Stimulated activated naive CD8-positive, alpha-beta T cell treated with anti-CD3 and anti-CD28 coated beads, Interleukin-15, Interleukin-2, amounts not matched to agents 100 U/mL and 50 U/mL, for 24 hours (primary cell): ENCODE data around the gene C2CD2.

Source experiments
- ATAC-seq: fragments of 150-1000 bp; cut with Tn5 transposase; one replicate; pipeline ENCODE4 v1.10.0; 2021
- DNase-seq: peaks from one replicate; pipeline ENCODE4 v3.0.0; 2021

C2CD2 gene

GRCh38 chr21:41865002-41865777 lies 88.6 kb downstream of the C2CD2 start:
- peak; percentile 58 for ATAC-seq
- no peak for DNase-seq

GRCh38 chr21:41864311-41865001 lies 89.4 kb downstream of the C2CD2 start:
- ATAC-seq (no peak), DNase-seq (no peak)

DNA sequence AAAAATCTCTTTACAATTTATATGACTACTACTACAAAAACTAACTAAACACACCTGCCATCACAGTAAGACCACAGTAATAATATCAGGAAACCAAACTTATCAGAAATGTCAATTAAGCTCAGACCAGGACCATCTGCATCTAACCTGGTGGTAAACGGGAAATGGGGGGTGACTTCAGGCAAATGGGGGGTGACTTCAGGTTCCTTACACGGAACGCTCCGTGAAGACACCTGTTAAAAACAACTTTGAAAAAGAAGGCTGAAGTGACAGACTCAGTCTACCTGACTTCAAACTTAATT lies 90.4 kb downstream of the C2CD2 start:
- no peak for DNase-seq
- ATAC-seq = no peak

GRCh38 chr21:41861987-41862386 lies 91.8 kb downstream of the C2CD2 start:
- DNase-seq = no peak
- ATAC-seq = no peak

GRCh38 chr21:41861255-41861654 lies 92.6 kb downstream of the C2CD2 start:
- no peak for DNase-seq
- ATAC-seq = no peak

DNA sequence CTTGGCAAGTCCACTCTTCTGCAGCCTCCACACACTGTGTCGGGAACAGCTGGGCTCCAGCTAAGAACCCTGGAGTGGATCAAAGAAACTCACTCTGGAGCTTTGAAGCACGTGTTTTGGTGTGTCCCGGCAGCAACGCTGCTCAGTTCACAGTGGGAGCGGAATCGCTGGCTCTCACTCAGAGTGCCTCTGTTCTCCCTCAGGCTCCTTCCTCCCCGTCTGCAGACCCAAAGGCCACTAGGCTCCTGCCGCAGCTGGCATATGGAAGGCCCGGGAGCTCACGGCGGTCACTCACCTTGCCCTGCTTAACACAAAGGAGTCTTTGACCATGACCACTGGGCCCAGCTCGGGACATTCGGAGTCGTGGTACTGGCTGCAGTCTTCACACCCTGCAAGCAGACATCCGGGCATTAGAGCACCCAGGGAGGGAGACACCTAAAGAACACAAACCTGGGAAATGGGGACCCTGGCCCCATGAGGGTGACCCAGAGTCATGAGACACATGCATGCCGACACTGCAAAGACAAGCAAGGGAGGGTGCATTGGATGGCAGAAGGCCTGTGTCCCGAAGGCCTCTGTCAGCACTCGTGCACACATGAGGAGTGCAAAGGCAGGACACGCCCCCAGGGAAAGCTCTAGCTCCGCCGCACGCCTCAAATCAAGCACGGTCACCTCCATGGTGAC lies 94.4 kb downstream of the C2CD2 start:
- ATAC-seq = no peak
- no peak for DNase-seq

DNA sequence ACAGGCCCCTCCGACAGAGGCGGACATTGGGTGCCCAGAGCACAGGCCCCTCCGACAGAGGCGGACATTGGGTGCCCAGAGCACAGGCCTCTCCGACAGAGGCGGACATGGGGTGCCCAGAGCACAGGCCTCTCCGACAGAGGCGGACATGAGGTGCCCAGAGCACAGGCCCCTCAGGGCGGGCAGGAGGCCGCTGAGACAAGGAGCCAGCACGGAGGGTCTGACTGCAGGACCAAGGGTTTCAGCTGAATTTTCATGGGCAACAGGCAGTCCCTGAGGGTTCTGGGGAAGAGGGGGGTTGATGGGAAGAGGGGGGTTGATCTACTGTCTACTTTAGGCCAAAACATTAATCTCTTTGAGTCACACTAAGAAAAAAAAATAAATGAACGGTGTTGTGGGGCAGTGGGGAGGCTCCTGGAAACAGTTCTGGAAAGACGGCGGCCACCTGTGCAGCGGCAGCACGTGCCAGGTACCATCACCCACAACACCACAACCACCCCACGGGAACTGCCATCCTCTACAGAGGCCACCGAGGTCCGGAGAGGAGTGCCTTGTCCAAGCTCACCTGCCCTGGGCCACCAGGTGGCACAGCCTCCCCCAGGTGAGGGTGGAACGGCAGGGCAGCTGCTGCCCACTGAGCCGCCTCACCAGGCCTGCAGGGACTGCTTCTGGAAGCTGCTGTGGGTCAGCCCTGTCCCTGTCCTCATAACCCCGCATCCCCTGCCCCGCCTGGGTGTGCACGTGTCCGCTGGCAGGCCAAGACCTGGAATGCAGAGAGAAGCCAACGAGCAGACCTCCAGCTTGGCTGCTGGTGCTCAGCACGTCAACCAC lies 95.1 kb downstream of the C2CD2 start:
- ATAC-seq (no peak), DNase-seq (no peak)

DNA sequence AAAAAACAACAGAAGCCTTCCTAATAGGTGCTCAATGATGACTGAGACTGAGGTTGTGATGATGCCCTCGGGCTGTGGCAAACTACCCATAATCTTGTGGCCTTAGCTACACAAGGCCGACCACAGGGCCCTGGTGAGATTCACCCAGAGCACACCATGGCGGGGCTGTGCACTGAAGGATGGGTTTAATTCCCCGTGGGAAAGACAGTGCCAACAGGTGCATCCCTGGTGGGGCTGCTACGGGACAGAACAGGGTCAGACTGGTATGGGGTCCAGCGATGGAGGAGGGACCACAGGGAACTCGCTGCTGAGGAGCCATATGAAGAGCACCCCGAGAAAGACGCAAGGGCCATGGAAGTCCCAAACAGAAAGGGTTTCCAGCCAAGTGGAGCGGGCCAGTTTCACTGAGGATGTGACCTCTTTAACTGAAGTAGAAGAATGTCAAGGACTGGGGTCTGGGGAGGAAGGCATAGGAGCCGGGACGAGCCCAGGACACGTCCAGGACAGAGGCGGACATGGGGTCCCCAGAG lies 96.0 kb downstream of the C2CD2 start:
- DNase-seq = no peak
- no peak for ATAC-seq

DNA sequence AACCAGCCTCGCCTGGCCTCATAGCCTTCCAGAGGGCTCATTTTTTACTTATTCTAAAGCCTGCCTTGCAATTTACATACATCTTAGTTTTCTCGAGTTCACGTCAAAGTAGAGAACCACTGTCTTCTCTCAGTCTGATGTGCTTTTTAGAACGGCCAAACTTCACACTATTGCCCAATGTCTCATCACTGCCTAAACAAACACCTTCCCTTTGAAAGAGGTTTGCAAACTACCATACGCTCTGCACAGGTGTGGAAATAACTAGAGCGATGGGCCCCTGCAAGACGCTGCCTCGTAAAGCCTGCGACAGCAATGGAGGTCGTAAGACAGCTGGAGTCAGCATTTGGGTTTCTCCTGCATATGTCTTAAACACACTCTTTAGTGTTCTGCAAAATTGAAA lies 97.2 kb downstream of the C2CD2 start:
- DNase-seq = no peak
- no peak for ATAC-seq

- ATAC-seq = no peak
- DNase-seq = no peak
Observed at GRCh38 chr21:41854426-41854995, 99.3 kb downstream of the C2CD2 start.

GRCh38 chr21:41852929-41853320 lies 100.9 kb downstream of the C2CD2 start:
- no peak for ATAC-seq

GRCh38 chr21:41852151-41852928 lies 101.5 kb downstream of the C2CD2 start:
- DNase-seq (no peak), ATAC-seq (no peak)

More at GRCh38 chr21:41852929-41853320, 100.9 kb downstream of the C2CD2 start:
- no peak for DNase-seq

DNA sequence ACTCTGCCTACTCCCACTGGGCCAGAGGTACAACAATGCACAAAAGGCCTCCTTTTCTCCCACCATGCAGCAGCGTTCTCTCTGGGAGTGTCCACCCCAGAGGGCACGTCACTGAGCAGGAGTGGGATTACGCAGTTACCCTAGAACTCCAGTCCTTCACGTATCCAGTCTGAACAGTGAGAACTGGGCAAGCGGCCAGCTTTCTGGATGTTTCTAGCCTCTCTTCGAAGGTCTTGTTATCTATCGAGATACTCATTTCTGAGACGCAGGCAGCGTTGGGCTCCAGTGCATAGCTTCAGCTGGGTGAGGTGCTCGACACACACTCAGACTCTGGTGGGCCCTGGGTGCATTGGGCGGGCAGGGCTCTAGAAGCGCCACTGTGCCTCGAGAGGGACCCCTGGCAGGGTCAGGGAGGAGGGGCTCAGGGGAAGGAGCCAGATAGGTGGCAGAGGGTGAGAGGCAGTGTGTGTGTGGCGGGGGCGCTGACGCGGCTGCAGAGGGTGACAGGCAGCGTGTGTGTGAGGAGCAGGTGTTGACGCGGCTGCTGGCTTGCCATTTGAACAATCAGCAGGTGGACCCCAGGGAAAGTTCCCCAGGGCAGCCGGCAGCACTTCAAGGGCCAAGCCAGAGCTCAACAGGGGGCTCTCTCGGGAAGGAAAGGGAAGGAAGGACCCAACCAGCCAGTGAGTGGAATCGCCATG lies 102.6 kb downstream of the C2CD2 start:
- ATAC-seq (no peak), DNase-seq (no peak)

DNA sequence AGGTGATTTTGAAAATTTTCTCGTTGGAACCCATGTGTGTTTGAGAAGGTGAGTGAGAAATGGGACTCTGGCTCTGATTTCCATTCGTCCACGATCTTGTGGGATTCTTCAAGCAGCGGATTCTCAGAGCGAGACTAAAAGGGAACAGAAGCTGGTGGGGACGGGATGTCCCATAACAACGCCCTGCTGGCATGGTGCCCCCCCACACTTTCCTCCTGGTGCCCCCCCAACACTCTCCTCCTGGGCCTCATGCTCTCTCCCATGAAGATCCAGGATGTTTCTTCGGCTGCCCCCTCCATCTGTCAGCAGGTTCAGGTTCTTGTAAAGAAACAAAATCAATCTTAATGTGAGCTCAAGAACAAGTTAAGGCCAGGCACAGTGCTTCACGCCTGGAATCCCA lies 103.7 kb downstream of the C2CD2 start:
- ATAC-seq (no peak), DNase-seq (no peak)

- ATAC-seq (no peak), DNase-seq (no peak)
Observed at GRCh38 chr21:41848958-41849580, 104.7 kb downstream of the C2CD2 start.

GRCh38 chr21:41848533-41848932 lies 105.3 kb downstream of the C2CD2 start:
- DNase-seq (no peak), ATAC-seq (no peak)

GRCh38 chr21:41847066-41847804 lies 106.6 kb downstream of the C2CD2 start:
- ATAC-seq (no peak), DNase-seq (no peak)

DNA sequence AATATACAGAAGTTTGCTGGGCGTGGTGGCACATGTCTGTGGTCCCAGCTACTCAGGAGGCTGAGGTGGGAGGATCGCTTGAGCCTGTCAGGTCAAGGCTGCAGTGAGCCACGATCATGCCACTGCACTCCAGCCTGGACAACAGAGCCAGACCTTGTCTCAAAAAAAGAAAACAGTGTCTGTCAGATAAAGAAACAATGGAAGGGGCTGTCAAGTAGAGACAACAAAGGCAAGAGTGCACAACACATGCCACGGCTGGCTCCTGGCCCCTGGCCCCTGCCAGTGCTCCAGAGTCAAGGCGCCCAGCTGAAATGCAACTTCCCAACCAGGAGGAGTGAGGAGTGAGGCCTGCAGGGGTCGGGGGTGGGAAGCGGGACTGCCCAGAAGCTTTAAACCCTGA lies 107.3 kb downstream of the C2CD2 start:
- ATAC-seq (no peak), DNase-seq (no peak)

DNA sequence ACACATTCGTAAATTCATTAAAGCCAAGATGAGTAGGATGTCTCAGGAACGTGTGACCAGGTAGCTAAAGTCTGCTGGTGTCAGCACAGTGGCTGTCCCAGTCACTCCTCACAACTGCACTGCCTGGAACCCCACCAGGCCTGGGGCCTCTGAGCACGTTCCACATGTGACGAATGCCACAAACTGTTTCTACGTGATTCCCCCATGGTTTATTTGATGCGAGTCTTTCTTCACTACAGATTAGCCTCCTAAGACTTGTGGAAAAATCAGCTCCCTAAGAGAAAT lies 107.8 kb downstream of the C2CD2 start:
- DNase-seq (no peak), ATAC-seq (no peak)
